ENCODE measurements around the gene DCAF7.

The DCAF7 gene

GRCh38 chr17:63524051-63524450 is 26.2 kb upstream of the DCAF7 start:
- no peak for DNase-seq (ENCODE audit: low read depth in 1 of 2, low spot score in 1 of 2)

- DNase-seq (ENCODE audit: low read depth in 1 of 2, low spot score in 1 of 2): no peak
Observed at GRCh38 chr17:63525190-63525946, 24.9 kb upstream of the DCAF7 start.

GRCh38 chr17:63526861-63527260 is 23.4 kb upstream of the DCAF7 start:
- no peak for DNase-seq (ENCODE audit: low read depth in 1 of 2, low spot score in 1 of 2)

- no peak for DNase-seq (ENCODE audit: low read depth in 1 of 2, low spot score in 1 of 2)
Observed at GRCh38 chr17:63528183-63528582, 22.1 kb upstream of the DCAF7 start.

- no peak for DNase-seq (ENCODE audit: low read depth in 1 of 2, low spot score in 1 of 2)
Observed at GRCh38 chr17:63529711-63530556, 20.3 kb upstream of the DCAF7 start.

GRCh38 chr17:63530557-63531021 is 19.7 kb upstream of the DCAF7 start:
- DNase-seq (ENCODE audit: low read depth in 1 of 2, low spot score in 1 of 2): no peak

GRCh38 chr17:63531022-63531965 is 19.0 kb upstream of the DCAF7 start:
- DNase-seq (ENCODE audit: low read depth in 1 of 2, low spot score in 1 of 2): no peak

- no peak for DNase-seq (ENCODE audit: low read depth in 1 of 2, low spot score in 1 of 2)
Observed at GRCh38 chr17:63533433-63534077, 16.7 kb upstream of the DCAF7 start.

- no peak for DNase-seq (ENCODE audit: low read depth in 1 of 2, low spot score in 1 of 2)
Observed at GRCh38 chr17:63534078-63534570, 16.2 kb upstream of the DCAF7 start.

- no peak for DNase-seq (ENCODE audit: low read depth in 1 of 2, low spot score in 1 of 2)
Observed at GRCh38 chr17:63534816-63535455, 15.3 kb upstream of the DCAF7 start.

- DNase-seq (ENCODE audit: low read depth in 1 of 2, low spot score in 1 of 2): no peak
Observed at GRCh38 chr17:63535640-63536039, 14.6 kb upstream of the DCAF7 start.

GRCh38 chr17:63537001-63537400 is 13.3 kb upstream of the DCAF7 start:
- DNase-seq (ENCODE audit: low read depth in 1 of 2, low spot score in 1 of 2): no peak

- no peak for DNase-seq (ENCODE audit: low read depth in 1 of 2, low spot score in 1 of 2)
Observed at GRCh38 chr17:63537991-63538692, 12.1 kb upstream of the DCAF7 start.

- DNase-seq (ENCODE audit: low read depth in 1 of 2, low spot score in 1 of 2): no peak
Observed at GRCh38 chr17:63538693-63539595, 11.3 kb upstream of the DCAF7 start.

- DNase-seq (ENCODE audit: low read depth in 1 of 2, low spot score in 1 of 2): no peak
Observed at GRCh38 chr17:63540590-63540989, 9.7 kb upstream of the DCAF7 start.

- no peak for DNase-seq (ENCODE audit: low read depth in 1 of 2, low spot score in 1 of 2)
Observed at GRCh38 chr17:63542218-63542545, 8.1 kb upstream of the DCAF7 start.

GRCh38 chr17:63542942-63543821 is 7.1 kb upstream of the DCAF7 start:
- DNase-seq (ENCODE audit: low read depth in 1 of 2, low spot score in 1 of 2): no peak

All from activated T-helper 1 cell treated with anti-CD3 and anti-CD28 coated beads, Interleukin-2, amount 50 U/mL, for 16 hours (primary cell).